Suprapubic skin (tissue), 3 donors: ENCODE data around the gene IQCM.

Source experiments
- POLR2A ChIP-seq, 2 donors: fragments of 450-650 bp; IDR thresholded peaks; one replicate each; pipeline ENCODE4 v1.6.1; 2017; ENCODE audit warnings: antibody characterized with exemption in 2 of 2, mild to moderate bottlenecking in 2 of 2, moderate library complexity in 2 of 2
- TF ChIP-seq, protein P1 (sequence below), 2 donors: fragments of 200-600 bp in 1 of 2; fragments of 450-650 bp in 1 of 2; sonication (generic) in 1 of 2; IDR thresholded peaks; one replicate each; pipeline ENCODE4 v1.5.1; 2016 to 2019; ENCODE audit warnings: antibody characterized with exemption in 2 of 2, mild to moderate bottlenecking in 1 of 2, moderate library complexity in 1 of 2

DNA sequence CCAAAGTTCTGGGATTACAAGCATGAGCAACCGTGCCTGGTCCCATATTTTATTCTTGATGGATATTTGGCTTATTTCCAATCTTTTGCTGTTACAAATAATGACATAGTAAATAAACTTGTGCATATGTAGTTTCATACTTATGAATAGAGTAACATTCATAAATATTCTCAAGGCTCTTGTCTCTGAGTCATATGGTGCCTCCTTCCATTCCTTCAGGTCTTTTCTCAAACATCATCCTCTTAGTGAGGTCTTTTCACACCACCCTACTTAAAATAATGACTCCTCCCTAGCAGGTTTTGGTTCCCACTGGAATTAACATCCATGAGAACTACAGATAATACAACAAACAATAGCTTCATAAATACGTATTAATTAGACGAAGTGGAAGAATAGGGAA, 416.6 kb downstream of the IQCM start:
- no peak for TF ChIP-seq POLR2A (IDR thresholded peaks at IDR 0.05)
- TF ChIP-seq, protein P1, sequence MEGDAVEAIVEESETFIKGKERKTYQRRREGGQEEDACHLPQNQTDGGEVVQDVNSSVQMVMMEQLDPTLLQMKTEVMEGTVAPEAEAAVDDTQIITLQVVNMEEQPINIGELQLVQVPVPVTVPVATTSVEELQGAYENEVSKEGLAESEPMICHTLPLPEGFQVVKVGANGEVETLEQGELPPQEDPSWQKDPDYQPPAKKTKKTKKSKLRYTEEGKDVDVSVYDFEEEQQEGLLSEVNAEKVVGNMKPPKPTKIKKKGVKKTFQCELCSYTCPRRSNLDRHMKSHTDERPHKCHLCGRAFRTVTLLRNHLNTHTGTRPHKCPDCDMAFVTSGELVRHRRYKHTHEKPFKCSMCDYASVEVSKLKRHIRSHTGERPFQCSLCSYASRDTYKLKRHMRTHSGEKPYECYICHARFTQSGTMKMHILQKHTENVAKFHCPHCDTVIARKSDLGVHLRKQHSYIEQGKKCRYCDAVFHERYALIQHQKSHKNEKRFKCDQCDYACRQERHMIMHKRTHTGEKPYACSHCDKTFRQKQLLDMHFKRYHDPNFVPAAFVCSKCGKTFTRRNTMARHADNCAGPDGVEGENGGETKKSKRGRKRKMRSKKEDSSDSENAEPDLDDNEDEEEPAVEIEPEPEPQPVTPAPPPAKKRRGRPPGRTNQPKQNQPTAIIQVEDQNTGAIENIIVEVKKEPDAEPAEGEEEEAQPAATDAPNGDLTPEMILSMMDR (IDR thresholded peaks at IDR 0.05): no peak
